Right atrium auricular region (tissue), 2 donors: ENCODE measurements around the gene ATP6V0A1. TPM values are rescaled to one million over a fixed set of nuclear protein-coding genes. Genes with fewer than 3 reads are reported as not detected.

ENCODE experiments used
- DNase-seq: peaks from one replicate; pipeline ENCODE4 v3.0.0-alpha.2; 2019; ENCODE audit warnings: low spot score
- H3K27ac ChIP-seq, 2 donors: fragments of 200-600 bp; sonication (generic); 1 replicate in 1 of 2; 2 replicates in 1 of 2; pipeline ENCODE4 v1.5.1; 2016 to 2019
- H3K27me3 ChIP-seq, 2 donors: fragments of 200-600 bp; sonication (generic); one replicate each; pipeline versions ENCODE4 v1.5.1 to v1.6.0; 2017 to 2019
- H3K36me3 ChIP-seq: fragments of 200-600 bp; sonication (generic); one replicate; pipeline ENCODE4 v1.5.1; 2016
- H3K4me1 ChIP-seq, 2 donors: fragments of 200-600 bp; sonication (generic); one replicate each; pipeline versions ENCODE4 v1.5.1 to v1.6.0; 2017 to 2019
- H3K4me3 ChIP-seq, 2 donors: fragments of 200-600 bp; sonication (generic); 1 replicate in 1 of 2; 2 replicates in 1 of 2; pipeline ENCODE4 v1.5.1; 2017 to 2019; ENCODE audit warnings: mild to moderate bottlenecking in 1 of 2, moderate library complexity in 1 of 2
- H3K9me3 ChIP-seq, 2 donors: fragments of 200-600 bp; sonication (generic); one replicate each; pipeline ENCODE4 v1.5.1; 2019
- total RNA-seq, 2 donors: library from RNA; depleted of rRNA; stranded (reverse); fragments of >200 nt; gene quantifications; one replicate each; pipeline ENCODE4 v1.1.0, GENCODE V29; 2016
- TF ChIP-seq, protein P1 (sequence below), 2 donors: fragments of 200-600 bp; sonication (generic); IDR thresholded peaks; one replicate each; pipeline ENCODE4 v1.5.1; 2019; ENCODE audit warnings: antibody characterized with exemption in 2 of 2

The ATP6V0A1 gene
- total RNA-seq, 2 donors from 2014 or later = 38.9 to 67.5 TPM

DNA sequence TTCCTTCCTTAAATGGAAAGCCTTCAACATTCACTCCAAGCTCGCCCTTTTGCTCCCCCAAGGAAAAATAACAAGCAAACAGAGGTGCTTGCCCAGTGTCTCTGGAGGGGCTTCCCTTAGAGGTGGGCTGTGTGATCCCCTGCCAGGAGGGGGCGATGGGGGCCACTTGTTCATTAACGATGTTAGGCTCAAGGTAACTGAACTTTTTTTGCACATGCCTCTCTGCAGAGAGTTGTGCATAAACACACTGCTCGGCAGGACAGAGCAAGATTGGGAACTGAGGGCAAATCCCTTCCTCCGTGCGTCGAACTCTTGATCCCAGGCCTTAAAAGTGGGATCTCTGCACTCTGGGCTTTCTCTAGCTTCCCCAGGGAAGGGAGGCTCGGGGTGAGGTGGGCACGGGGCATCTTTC, 61.9 kb downstream of the ATP6V0A1 start:
- Histone ChIP-seq H3K4me3 (no peak overlapping the region), H3K36me3 (no peaks in the 10 kb centered on the region), H3K4me1 (peaks cover 4 to 83% of the 10 kb centered on the region in 2 donors), H3K27me3 (no peaks in the 10 kb centered on the region), H3K9me3 (no peaks in the 10 kb centered on the region), H3K27ac (peak overlapping the region; percentile 91 to 98)
- DNase-seq = no peak
- TF ChIP-seq, protein P1, sequence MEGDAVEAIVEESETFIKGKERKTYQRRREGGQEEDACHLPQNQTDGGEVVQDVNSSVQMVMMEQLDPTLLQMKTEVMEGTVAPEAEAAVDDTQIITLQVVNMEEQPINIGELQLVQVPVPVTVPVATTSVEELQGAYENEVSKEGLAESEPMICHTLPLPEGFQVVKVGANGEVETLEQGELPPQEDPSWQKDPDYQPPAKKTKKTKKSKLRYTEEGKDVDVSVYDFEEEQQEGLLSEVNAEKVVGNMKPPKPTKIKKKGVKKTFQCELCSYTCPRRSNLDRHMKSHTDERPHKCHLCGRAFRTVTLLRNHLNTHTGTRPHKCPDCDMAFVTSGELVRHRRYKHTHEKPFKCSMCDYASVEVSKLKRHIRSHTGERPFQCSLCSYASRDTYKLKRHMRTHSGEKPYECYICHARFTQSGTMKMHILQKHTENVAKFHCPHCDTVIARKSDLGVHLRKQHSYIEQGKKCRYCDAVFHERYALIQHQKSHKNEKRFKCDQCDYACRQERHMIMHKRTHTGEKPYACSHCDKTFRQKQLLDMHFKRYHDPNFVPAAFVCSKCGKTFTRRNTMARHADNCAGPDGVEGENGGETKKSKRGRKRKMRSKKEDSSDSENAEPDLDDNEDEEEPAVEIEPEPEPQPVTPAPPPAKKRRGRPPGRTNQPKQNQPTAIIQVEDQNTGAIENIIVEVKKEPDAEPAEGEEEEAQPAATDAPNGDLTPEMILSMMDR (IDR thresholded peaks at IDR 0.05) = no peak

DNA sequence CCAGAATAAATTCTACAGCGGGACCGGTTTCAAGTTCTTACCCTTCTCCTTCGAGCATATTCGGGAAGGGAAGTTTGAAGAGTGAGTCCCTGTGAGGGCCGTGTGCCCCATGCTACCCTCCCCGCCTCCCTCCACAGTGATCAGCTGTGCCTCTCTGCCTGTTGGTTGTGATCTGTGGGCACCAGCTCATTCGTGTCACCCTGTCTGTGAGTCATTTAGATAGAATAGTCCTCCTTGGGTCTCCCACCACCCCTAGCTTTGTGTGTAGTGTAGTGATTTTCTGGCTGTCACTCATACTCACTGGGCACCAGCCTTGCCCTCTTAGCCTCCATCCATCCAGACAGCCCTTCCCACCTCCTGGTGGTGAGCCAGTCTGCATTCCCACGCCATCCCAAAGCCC, 62.4 kb downstream of the ATP6V0A1 start:
- H3K27me3 ChIP-seq = no peaks in the 10 kb centered on the region
- peaks cover 4 to 87% of the 10 kb centered on the region in 2 donors for H3K4me1 ChIP-seq
- DNase-seq = no peak

DNA sequence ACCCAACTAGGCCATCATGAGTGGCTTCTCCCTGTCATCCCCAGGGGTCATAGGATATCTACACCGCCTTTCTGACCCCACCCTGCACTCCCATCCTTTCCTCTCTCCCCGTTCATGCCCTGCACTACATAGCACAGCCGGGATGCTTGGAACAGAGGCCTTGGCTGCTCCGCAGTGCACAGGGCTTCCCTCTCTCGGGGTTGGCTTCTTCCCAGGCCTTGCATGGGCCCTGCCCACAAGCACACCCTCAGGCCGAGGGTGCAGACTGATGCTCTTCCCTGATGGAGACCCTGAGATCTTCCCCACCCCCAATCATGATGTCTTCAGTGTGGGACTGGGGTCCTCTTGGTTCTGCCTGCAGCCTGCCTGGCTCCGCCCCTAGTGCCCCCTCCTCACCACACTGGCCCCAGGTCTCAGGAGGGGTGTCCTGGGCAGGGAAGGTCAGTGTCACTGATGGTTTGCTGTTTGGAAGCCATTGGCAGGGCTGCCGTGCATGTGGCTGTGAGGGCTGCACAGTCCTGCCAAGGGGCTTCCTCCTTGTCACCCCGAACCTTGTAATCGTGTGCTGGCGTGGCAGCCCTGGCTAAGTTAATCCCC, 63.1 kb downstream of the ATP6V0A1 start:
- Histone ChIP-seq H3K27ac (peak overlapping the region; percentile 91 to 98), H3K4me1 (peaks cover 4 to 85% of the 10 kb centered on the region in 2 donors), H3K27me3 (no peaks in the 10 kb centered on the region), H3K9me3 (no peaks in the 10 kb centered on the region), H3K4me3 (no peak overlapping the region), H3K36me3 (no peaks in the 10 kb centered on the region)
- DNase-seq = no peak
- TF ChIP-seq, protein P1 (IDR thresholded peaks at IDR 0.05) = no peak

More for the DNA sequence above, 62.4 kb downstream of the ATP6V0A1 start:
- TF ChIP-seq, protein P1 (IDR thresholded peaks at IDR 0.05) = no peak
- Histone ChIP-seq H3K36me3 (no peaks in the 10 kb centered on the region), H3K27ac (peak overlapping the region; percentile 91 to 98), H3K4me3 (no peak overlapping the region), H3K9me3 (no peaks in the 10 kb centered on the region)

DNA sequence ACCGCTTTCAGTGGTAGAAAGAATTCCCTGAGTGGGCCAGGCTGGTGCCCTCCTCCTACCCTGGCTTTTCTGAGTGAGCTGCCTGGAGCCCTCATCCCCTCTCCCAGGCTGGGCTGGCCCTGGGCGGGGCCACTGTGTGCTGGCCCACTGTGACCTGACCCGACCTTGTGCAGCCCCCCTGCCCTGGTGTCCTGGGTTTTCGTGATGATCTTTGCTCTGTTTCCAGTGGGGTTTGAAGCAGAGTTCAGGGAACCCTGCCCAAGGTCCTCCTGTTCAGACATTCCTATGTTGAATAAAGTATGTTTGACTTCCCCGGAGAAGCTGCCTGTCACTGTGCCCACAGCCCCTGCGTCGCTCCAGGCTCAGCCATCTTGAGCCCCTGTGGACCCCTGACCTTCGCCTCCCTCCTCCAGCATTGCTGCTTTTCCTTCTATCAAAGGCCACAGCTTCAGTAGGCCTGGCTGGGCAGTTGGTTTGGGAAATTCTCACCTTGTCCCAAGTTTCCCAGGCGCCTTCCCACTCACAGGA, 63.6 kb downstream of the ATP6V0A1 start:
- no peaks in the 10 kb centered on the region for H3K9me3 ChIP-seq
- H3K27me3 ChIP-seq = no peaks in the 10 kb centered on the region
- TF ChIP-seq, protein P1 (IDR thresholded peaks at IDR 0.05) = no peak
- no peaks in the 10 kb centered on the region for H3K36me3 ChIP-seq
- peaks cover 4 to 85% of the 10 kb centered on the region in 2 donors for H3K4me1 ChIP-seq
- H3K27ac ChIP-seq = peak overlapping the region; percentile 91 to 98
- H3K4me3 ChIP-seq = no peak overlapping the region
- DNase-seq = no peak

DNA sequence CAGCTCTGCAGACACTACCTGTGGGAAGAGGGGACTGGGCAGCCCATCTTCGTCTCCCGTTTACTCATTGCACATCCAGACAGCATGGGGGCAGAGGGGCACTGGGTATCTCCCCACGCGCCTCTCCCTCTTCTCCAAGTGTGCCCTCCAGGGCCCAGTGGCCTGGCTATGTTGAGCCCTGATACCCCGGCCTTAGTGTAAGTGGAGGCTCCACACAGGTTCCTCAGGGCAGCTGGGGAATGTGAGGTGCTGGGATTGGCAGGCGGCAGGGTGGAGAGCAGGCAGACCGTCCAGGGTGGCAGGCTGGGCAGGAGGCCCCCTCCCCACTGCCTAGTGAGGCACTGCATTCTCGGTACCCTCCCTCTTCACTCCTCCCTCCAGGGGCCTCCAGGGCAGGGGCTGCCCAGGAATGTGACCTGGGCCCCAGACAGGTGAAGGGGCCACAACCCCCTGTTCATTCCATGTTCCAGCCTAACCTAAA, 64.2 kb downstream of the ATP6V0A1 start:
- no peaks in the 10 kb centered on the region for H3K27me3 ChIP-seq
- no peak overlapping the region for H3K4me3 ChIP-seq
- no peaks in the 10 kb centered on the region for H3K36me3 ChIP-seq
- DNase-seq = no peak
- peak overlapping the region; percentile 91 to 98 for H3K27ac ChIP-seq
- H3K9me3 ChIP-seq = no peaks in the 10 kb centered on the region
- TF ChIP-seq, protein P1 (IDR thresholded peaks at IDR 0.05) = no peak
- H3K4me1 ChIP-seq = peaks cover 2 to 82% of the 10 kb centered on the region in 2 donors
